GM19468 (cell line): Measurements from ENCODE around the gene RMND1.
"Not testable (repeated sequence)": the region's sequence is repeated elsewhere in the genome, so short reads cannot be mapped to it uniquely, and the experiment has no call there.

Experiments used
- ATAC-seq: cut with Tn5 transposase; IDR thresholded peaks from one replicate; pipeline ENCODE4 v1.9.1; 2021; ENCODE audit warnings: mild to moderate bottlenecking, moderate library complexity, moderate number of reproducible peaks; ENCODE audit not compliant: unreplicated experiment; ENCODE audit errors: extremely low read depth

The RMND1 gene

GRCh38 chr6:151451950-151452749 lies at the start of gene RMND1:
TSS of gene RMND1 (minus strand) at chr6:151452126. CDS start at chr6:151445811, 6,315 bp downstream.
- ATAC-seq: peak; percentile 98

DNA sequence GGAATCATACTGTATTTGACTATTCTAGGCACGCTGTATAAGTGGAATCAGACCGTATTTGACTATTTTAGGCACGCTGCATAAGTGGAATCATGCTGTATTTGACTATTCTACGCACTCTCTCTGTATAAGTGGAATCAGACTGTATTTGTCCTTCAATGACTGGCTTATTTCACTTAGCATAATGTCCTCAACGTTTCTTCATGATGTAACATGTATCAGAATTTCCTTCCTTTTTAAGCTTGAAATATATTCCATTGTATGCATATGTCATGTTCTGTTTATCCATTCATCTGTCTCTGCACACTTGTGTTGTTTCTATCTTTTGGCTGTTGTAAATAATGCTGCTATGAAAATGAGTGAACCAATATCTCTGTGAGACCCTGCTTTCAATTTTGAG lies 47.6 kb upstream of the RMND1 start:
- ATAC-seq: no peak

- no peak for ATAC-seq
These were observed 46.4 kb upstream of the RMND1 start for GRCh38 chr6:151498327-151498726.

DNA sequence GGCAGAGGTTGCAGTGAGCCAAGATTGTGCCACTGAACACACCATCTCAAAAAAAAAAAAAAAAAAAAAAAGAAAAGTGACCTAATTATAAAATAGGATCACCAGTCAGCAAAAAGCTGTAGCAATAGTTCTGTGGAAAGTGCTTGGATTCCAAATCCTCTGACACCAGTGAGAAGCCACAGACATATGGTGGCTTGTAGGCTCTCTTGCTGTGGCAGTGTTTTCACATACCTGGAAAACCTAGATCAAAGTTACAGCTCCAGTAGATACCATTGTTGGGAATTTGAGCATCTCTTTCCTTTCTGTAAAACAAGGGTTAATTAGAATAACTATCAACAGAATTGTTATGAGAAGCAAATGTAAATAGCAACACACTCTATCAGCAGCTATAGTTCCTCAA lies 46.0 kb upstream of the RMND1 start:
- no peak for ATAC-seq

GRCh38 chr6:151495380-151495779 lies 43.5 kb upstream of the RMND1 start:
- no peak for ATAC-seq

DNA sequence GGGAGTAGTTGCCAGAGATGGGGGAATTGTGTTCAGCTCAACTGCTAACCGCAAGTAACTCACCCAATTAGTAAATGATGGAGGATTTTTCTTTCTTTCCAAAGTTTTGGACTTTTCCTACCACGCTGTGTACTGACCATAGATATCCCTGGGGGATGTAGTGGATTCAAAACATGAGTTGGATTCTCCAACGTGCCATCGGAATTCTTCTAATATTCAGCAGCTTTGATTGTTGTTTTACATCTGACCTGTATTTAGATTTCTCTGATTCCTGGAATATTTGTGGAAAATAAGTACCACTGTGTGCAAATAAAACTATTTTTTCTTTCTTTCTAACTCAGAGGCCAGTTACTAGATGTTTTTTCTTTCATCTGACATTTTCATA lies 43.0 kb upstream of the RMND1 start:
- no peak for ATAC-seq

- no peak for ATAC-seq
These were observed 42.5 kb upstream of the RMND1 start for GRCh38 chr6:151494235-151494935.

DNA sequence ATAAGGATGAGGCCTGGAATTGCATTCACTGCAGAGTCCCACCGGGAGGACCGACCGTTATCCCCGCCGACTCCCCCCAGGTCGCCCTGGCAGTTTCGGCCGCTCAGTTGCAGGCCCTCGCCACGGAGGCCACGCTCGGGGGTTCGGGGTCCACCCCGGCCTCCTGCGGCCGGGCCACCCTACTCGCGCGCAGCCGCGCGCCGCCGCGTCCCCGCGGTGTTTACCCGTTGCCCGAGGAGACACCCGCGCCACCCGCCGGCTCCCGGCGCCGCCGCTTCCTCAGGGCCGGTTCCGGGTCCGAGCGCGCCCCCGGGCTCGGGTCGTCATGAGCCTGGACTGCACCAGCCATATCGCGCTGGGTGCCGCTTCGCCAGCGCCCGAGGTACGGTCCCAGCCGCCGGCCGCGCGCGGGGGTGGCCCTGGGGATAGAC lies 41.9 kb upstream of the RMND1 start, which contains the start of gene CCDC170:
CCDC170 (plus strand) TSS at position 214 of the 431 bp plus-strand sequence; CDS start at position 326, 112 bp downstream.
- ATAC-seq: no peak

DNA sequence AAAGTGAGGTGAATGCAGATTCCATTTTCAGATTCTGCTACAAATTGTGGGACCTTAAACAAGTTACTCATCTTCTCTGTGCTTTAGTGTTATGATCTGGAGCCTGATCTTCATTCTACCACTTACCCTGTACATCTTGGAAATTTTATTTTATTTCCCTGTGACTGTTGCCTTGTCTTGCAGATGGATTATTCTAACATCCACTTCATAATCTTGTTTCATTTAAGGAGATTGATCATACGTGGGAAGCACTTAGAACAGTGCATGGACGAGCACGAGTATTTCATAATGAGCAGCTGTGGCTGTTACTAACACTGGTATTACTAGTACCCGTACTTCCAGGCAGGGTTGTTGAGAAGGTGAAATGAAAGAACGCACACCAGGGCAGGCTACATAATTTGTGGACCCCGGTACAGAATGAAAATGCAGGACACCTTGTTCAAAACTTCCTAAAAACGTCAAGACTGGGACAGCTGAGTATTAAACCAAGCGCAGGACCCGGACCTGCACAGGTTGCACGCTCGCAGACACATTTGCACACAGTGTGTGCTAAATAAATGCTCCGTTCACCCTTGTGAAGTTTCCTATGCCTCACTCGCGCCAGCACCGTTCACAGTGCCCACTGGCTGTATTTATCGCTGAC lies 41.4 kb upstream of the RMND1 start:
- ATAC-seq: no peak

DNA sequence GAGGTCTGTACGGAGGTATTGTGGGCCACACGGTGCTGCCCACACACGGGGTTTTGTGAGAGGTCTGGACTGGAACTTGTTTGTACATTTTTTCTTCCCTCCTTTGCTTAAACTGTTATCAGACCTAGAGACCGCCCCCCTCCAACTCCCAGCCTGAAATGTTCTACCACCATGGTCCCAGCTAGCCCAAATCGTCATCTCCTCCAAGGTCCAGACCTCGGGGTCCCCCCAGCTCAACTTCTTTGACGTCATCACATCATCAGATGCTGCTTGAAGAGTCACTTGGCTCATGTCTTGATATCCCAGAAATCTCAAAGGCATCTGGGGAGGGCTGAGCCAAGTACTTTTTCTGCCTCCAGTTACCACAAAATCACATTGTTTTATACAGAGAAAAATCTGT lies 39.1 kb upstream of the RMND1 start:
- ATAC-seq: no peak

DNA sequence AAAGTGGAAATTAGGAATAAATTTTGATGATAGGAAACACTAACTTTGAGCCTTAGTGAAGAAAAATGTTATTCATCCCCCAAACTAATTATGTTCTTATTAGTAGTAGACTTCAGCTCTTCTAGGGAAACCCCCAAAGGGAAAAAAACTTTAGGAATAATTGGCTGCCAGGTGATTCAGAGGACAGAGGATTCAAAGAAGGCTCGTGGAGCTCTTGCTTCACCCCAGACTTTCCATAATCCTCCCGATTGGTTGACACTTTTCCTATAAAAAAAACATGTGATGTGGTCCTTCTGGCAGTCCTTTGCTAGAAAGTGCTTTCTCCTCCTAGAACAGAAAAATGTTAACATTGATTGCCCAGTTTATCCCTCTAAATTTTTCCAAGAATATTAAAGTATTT lies 36.3 kb upstream of the RMND1 start:
- no peak for ATAC-seq

GRCh38 chr6:151483994-151484393 lies 32.1 kb upstream of the RMND1 start:
- ATAC-seq: no peak

GRCh38 chr6:151482290-151482689 lies 30.4 kb upstream of the RMND1 start:
- ATAC-seq: no peak

GRCh38 chr6:151481786-151482185 lies 29.9 kb upstream of the RMND1 start:
- ATAC-seq: no peak

- ATAC-seq: no peak
These were observed 26.7 kb upstream of the RMND1 start for GRCh38 chr6:151478670-151479069.

DNA sequence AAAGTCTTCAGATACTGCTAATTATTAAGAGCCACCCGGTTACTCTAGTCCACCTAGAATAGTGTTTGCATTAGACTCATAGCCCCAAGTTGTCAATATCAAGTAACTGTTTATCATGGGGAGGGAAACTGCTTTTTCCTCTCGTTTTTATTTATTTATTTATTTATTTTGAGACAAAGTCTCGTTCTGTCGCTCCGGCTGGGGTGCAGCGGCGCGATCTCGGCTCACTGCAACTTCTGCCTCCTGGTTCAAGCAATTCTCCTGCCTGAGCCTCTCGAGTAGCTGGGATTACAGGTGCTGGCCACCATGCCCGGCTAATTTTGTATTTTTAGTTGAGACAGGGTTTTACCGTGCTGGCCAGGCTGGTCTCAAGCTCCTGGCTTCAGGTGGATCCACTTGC lies 25.8 kb upstream of the RMND1 start:
- no peak for ATAC-seq

- ATAC-seq: no peak
These were observed 24.0 kb upstream of the RMND1 start for GRCh38 chr6:151475653-151476523.

DNA sequence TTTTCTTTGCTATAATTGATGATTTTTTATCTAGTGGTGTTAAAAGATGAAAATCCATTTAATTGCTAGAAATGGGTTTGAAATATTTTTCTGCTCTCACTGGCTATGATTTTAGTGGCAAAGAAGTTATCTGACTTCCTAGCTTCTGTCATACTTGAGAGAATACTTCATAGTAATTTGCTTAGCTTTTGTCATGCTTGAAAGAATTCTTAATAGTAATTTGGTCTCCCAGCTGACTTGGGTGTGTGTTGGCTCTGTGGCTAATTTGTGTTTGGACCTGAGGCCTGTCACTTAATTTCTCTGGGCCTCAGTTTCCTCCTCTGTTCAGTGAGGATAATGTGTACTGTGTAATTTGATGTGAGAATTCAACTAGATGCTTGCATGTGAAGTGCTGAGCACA lies 12.8 kb upstream of the RMND1 start:
- no peak for ATAC-seq

DNA sequence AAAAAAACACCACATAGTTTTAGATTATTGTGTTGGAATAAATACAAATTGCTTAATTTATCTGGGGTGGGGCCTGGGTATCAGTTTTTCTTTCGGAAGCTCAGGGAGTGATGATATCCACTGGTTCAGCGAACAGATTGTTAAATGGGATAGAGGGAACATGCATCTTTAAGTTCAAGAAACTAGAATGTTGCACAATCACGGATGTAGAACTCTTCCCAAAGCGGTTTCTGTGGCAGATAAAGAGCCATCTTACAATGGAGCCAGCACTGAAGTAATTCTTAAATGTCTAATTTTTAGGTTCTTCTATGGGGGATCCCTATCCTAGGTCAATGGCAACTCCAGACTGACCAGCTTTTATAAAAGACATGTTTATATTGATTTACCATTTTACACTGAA lies 9.7 kb upstream of the RMND1 start:
- no peak for ATAC-seq

DNA sequence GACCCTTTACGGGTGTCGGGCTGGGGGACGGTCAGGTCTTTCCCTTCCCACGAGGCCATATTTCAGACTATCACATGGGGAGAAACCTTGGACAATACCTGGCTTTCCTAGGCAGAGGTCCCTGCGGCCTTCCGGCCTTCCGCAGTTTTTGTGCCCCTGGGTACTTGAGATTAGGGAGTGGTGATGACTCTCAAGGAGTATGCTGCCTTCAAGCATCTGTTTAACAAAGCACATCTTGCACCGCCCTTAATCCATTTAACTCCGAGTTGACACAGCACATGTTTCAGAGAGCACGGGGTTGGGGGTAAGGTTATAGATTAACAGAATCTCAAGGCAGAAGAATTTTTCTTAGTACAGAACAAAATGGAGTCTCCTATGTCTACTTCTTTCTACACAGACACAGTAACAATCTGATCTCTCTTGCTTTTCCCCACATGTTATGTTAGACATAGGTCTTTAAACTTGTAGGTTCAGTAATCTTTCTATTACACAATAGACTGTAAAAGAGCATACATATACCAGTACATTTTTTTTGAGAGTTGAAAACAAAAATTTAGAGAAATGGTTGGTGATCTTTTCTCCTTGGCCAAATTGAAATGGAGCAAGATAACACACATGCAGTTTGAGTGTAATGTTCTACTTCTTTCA lies 3.9 kb upstream of the RMND1 start:
- ATAC-seq: not testable (repeated sequence)
